IMR-90 (cell line): Measurements from ENCODE around the gene AIFM2. TPM values are rescaled to one million over a fixed set of nuclear protein-coding genes. Genes with fewer than 3 reads are reported as not detected.

Experiments used
- ATAC-seq: fragments of 200-7000 bp; cut with Tn5 transposase; 2 replicates; pipeline ENCODE4 v1.9.1; 2020; ENCODE audit warnings: low read depth, mild to moderate bottlenecking, moderate library complexity
- BruUV-seq: library from RNA; stranded (reverse); fragments of 400-500 nt; replicated peaks from 2 replicates; lab custom pipeline; 2021; lab: Mats Ljungman, UMichigan
- CTCF ChIA-PET: fragments of 300-600 bp; formaldehyde crosslinking; extraction: SDS; loops from one replicate; lab custom pipeline; 2021; ENCODE audit warnings: antibody characterized with exemption; lab: Yijun Ruan, JAX
- POLR2A ChIA-PET: fragments of 300-600 bp; sonication (Branson Sonifier 250); formaldehyde crosslinking; loops from one replicate; lab custom pipeline; 2022; ENCODE audit warnings: antibody characterized with exemption; ENCODE audit not compliant: unreplicated experiment; lab: Charles Lee
- DNase-seq: peaks from one replicate; pipeline ENCODE4 v3.0.0; 2013
- H2AFZ ChIP-seq: replicated peaks from 2 replicates; pipeline ENCODE3; 2013; ENCODE audit warnings: low read length, mild to moderate bottlenecking; ENCODE audit not compliant: poor library complexity
- H2AK5ac ChIP-seq: 2 replicates; pipeline ENCODE4 v1.6.1; 2013; ENCODE audit warnings: low read depth, low read length, inconsistent platforms
- H2AK9ac ChIP-seq: replicated peaks from 2 replicates; pipeline ENCODE3; 2013; ENCODE audit warnings: mild to moderate bottlenecking, low read depth, low read length, moderate library complexity; ENCODE audit not compliant: poor library complexity
- H2BK120ac ChIP-seq: 2 replicates; pipeline ENCODE4 v1.6.1; 2013; ENCODE audit warnings: low read depth, low read length, inconsistent platforms
- H2BK15ac ChIP-seq: 3 replicates; pipeline ENCODE4 v1.6.1; 2013; ENCODE audit warnings: low read depth, low read length, inconsistent platforms
- H2BK20ac ChIP-seq: 2 replicates; pipeline ENCODE4 v1.6.1; 2013; ENCODE audit warnings: low read depth, mild to moderate bottlenecking, inconsistent platforms, low read length, moderate library complexity
- H2BK5ac ChIP-seq: 2 replicates; pipeline ENCODE4 v1.6.1; 2013; ENCODE audit warnings: mild to moderate bottlenecking, low read depth, low read length, inconsistent platforms; ENCODE audit not compliant: poor library complexity, severe bottlenecking
- H3K14ac ChIP-seq: replicated peaks from 2 replicates; pipeline ENCODE4 v1.6.1; 2013; ENCODE audit warnings: low read depth, low read length, inconsistent platforms
- H3K18ac ChIP-seq: 2 replicates; pipeline ENCODE4 v1.6.1; 2013; ENCODE audit warnings: low read depth, low read length, control low read depth
- H3K23ac ChIP-seq: 2 replicates; pipeline ENCODE4 v1.6.1; 2013; ENCODE audit warnings: low read depth, low read length, inconsistent platforms
- H3K27ac ChIP-seq: 2 replicates; pipeline ENCODE4 v1.5.1; 2013; ENCODE audit warnings: mild to moderate bottlenecking, control low read depth, low read length; ENCODE audit not compliant: insufficient read depth
- H3K27me3 ChIP-seq: 2 replicates; pipeline ENCODE4 v1.6.1; 2013; ENCODE audit warnings: low read length; ENCODE audit not compliant: control insufficient read depth, insufficient read depth
- H3K36me3 ChIP-seq: 2 replicates; pipeline ENCODE4 v1.6.1; 2013; ENCODE audit warnings: low read length, mixed read lengths; ENCODE audit not compliant: control insufficient read depth, insufficient read depth
- H3K4ac ChIP-seq: 2 replicates; pipeline ENCODE4 v1.6.1; 2013; ENCODE audit warnings: low read depth, low read length, inconsistent platforms
- H3K4me1 ChIP-seq: 2 replicates; pipeline ENCODE4 v1.6.1; 2013; ENCODE audit warnings: low read length, mixed read lengths; ENCODE audit not compliant: control insufficient read depth, insufficient read depth
- H3K4me2 ChIP-seq: 2 replicates; pipeline ENCODE4 v1.6.1; 2013; ENCODE audit warnings: low read depth, mild to moderate bottlenecking, control low read depth, low read length, moderate library complexity
- H3K4me3 ChIP-seq: 2 replicates; pipeline ENCODE4 v1.5.1; 2013; ENCODE audit warnings: low read depth, mild to moderate bottlenecking, control low read depth, low read length, moderate library complexity; ENCODE audit not compliant: insufficient read depth
- H3K56ac ChIP-seq: 2 replicates; pipeline ENCODE4 v1.6.1; 2013; ENCODE audit warnings: low read length, inconsistent platforms; ENCODE audit not compliant: insufficient read depth; ENCODE audit errors: extremely low read depth
- H3K79me1 ChIP-seq, 2 experiments: 2 replicates each; pipeline ENCODE4 v1.6.1; 2013; ENCODE audit warnings: low read length in 2 of 2, inconsistent platforms in 1 of 2, low read depth in 1 of 2
- H3K9ac ChIP-seq: 2 replicates; pipeline ENCODE4 v1.6.1; 2013; ENCODE audit warnings: low read depth, low read length, control low read depth
- H3K9me1 ChIP-seq: 2 replicates; pipeline ENCODE4 v1.6.1; 2013; ENCODE audit warnings: low read length, inconsistent platforms; ENCODE audit not compliant: insufficient read depth
- H3K9me3 ChIP-seq: 2 replicates; pipeline ENCODE4 v1.6.1; 2013; ENCODE audit warnings: low read length; ENCODE audit not compliant: control insufficient read depth, insufficient read depth
- H4K20me1 ChIP-seq: 2 replicates; pipeline ENCODE4 v1.6.1; 2013; ENCODE audit warnings: low read length, inconsistent platforms; ENCODE audit not compliant: insufficient read depth
- H4K5ac ChIP-seq: 2 replicates; pipeline ENCODE4 v1.6.1; 2013; ENCODE audit warnings: mild to moderate bottlenecking, low read depth, low read length, control low read depth
- H4K8ac ChIP-seq, 2 experiments: 2 replicates each; pipeline ENCODE4 v1.6.1; 2013; ENCODE audit warnings: low read depth in 2 of 2, low read length in 2 of 2, control low read depth in 1 of 2, inconsistent platforms in 1 of 2
- H4K91ac ChIP-seq: 2 replicates; pipeline ENCODE4 v1.6.1; 2013; ENCODE audit warnings: low read depth, low read length, inconsistent platforms; ENCODE audit not compliant: insufficient read depth
- BHLHE40 ChIP-seq: fragments of 150-350 bp; IDR thresholded peaks from 2 replicates; pipeline ENCODE4 v1.6.1; 2016; ENCODE audit warnings: mild to moderate bottlenecking, low read depth, low read length
- CEBPB ChIP-seq: IDR thresholded peaks from 2 replicates; pipeline ENCODE4 v1.6.1; 2012; ENCODE audit warnings: low read depth, low read length, improper control_type of control experiment
- CHD1 ChIP-seq: IDR thresholded peaks from 2 replicates; pipeline ENCODE4 v1.6.1; 2012; ENCODE audit warnings: low read depth, low read length, improper control_type of control experiment
- FOS ChIP-seq: fragments of 150-350 bp; IDR thresholded peaks from 2 replicates; pipeline ENCODE4 v1.6.1; 2016; ENCODE audit warnings: low read depth, low read length
- MAFK ChIP-seq: IDR thresholded peaks from 2 replicates; pipeline ENCODE4 v1.6.1; 2012; ENCODE audit warnings: low read depth, low read length, improper control_type of control experiment
- MAZ ChIP-seq: IDR thresholded peaks from 2 replicates; pipeline ENCODE4 v1.6.1; 2012; ENCODE audit warnings: low read depth, mild to moderate bottlenecking, low read length, improper control_type of control experiment, moderate library complexity, borderline replicate concordance
- MXI1 ChIP-seq: IDR thresholded peaks from 2 replicates; pipeline ENCODE4 v1.6.1; 2012; ENCODE audit warnings: low read depth, mild to moderate bottlenecking, low read length, moderate library complexity, borderline replicate concordance
- NFE2L2 ChIP-seq: fragments of 150-350 bp; IDR thresholded peaks from 2 replicates; pipeline ENCODE4 v1.6.1; 2016; ENCODE audit warnings: low read depth, mild to moderate bottlenecking, low read length
- POLR2A ChIP-seq: IDR thresholded peaks from 2 replicates; pipeline ENCODE4 v1.6.1; 2012; ENCODE audit warnings: mild to moderate bottlenecking, low read depth, low read length
- RAD21 ChIP-seq: IDR thresholded peaks from 2 replicates; pipeline ENCODE4 v1.6.1; 2012; ENCODE audit warnings: low read length, improper control_type of control experiment
- RCOR1 ChIP-seq: IDR thresholded peaks from 2 replicates; pipeline ENCODE4 v1.6.1; 2012; ENCODE audit warnings: mild to moderate bottlenecking, low read length, improper control_type of control experiment; ENCODE audit not compliant: insufficient replicate concordance
- RFX5 ChIP-seq: IDR thresholded peaks from 2 replicates; pipeline ENCODE4 v1.8.0; 2012; ENCODE audit warnings: low read depth, mild to moderate bottlenecking, low read length, moderate library complexity
- SMC3 ChIP-seq: fragments of 150-350 bp; IDR thresholded peaks from 2 replicates; pipeline ENCODE4 v1.6.1; 2016; ENCODE audit warnings: low read depth, mild to moderate bottlenecking, antibody characterized with exemption, low read length, moderate library complexity
- WGBS, 2 experiments: methylation state at CpG; one replicate each; pipeline versions ENCODE4 v1.1.5 to v1.1.7; 2013; ENCODE audit warnings: missing lambda C conversion rate in 2 of 2; ENCODE audit not compliant: insufficient read length in 1 of 2; ENCODE audit errors: extremely low coverage in 2 of 2; 5-methylcytosine and 5-hydroxymethylcytosine counted together
- dilution Hi-C: fragments of 300-500 bp; cut with HindIII; formaldehyde crosslinking; loops from one replicate; pipeline ENCODE4 v1.14.3; 2018; ENCODE audit warnings: low sequenced_read_pairs; ENCODE audit not compliant: unreplicated experiment
- in situ Hi-C: fragments of 300-500 bp; cut with MboI; formaldehyde crosslinking; loops from 3 replicates; pipeline ENCODE4 v1.14.3; 2019; ENCODE audit warnings: low sequenced_read_pairs, inconsistent platforms, mixed read lengths
- intact Hi-C: fragments of 100-400 bp; cut with micrococcal nuclease; formaldehyde crosslinking; loops from 2 replicates; pipeline ENCODE4 v1.10.0; 2022
- polyA plus RNA-seq, 3 experiments: library from polyadenylated mRNA; depleted of rRNA; stranded (reverse); fragments of >200 nt; gene quantifications; 2 replicates each; pipeline ENCODE4 v1.2.3, GENCODE V29; 2012; ENCODE audit warnings: low replicate concordance in 1 of 3
- total RNA-seq: library from RNA; depleted of rRNA; stranded (reverse); fragments of >200 nt; gene quantifications from 2 replicates; pipeline ENCODE4 v1.2.3, GENCODE V29; 2012
- TF ChIP-seq, protein P1 (sequence below): fragments of 150-350 bp; IDR thresholded peaks from 2 replicates; pipeline ENCODE4 v1.6.1; 2017; ENCODE audit warnings: mild to moderate bottlenecking, antibody characterized with exemption, low read length, low read depth
- TF ChIP-seq, protein P2 (sequence below): fragments of 150-350 bp; IDR thresholded peaks from 2 replicates; pipeline ENCODE4 v1.6.1; 2016; ENCODE audit warnings: low read depth, mild to moderate bottlenecking, low read length, moderate library complexity, borderline replicate concordance
- TF ChIP-seq, protein P3 (sequence below): conservative IDR thresholded peaks from 2 replicates; pipeline ENCODE4 v1.5.1; 2012; ENCODE audit warnings: mild to moderate bottlenecking, low read depth, low read length, improper control_type of control experiment

The AIFM2 gene
- total and polyA plus RNA-seq, 2 of the 4 experiments (the other 2 are of a cell fraction): 2.0 to 4.6 TPM

DNA sequence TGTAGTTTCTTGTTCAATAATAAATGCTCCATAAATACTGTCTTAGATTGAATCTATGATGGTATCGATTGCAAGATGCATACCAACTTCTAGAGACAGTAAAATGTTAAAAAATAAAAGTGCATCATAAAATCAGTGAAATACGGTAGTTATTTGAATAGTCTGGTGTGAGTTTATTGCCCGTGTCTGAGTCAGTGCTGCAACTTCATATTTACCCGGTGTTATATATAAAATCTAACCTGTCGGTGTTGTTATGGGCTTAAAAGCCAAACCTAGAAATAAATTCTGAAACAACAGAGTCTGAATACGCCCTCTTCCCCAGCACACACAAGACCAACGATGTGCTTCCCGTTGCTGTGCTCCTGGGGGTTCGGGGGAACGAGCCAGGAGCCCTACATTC, 63.7 kb downstream of the AIFM2 start:
- BruUV-seq: no TSS peak
- Histone ChIP-seq H3K4ac (no peak overlapping the region), H3K23ac (no peak overlapping the region), H4K5ac (no peak overlapping the region), H2AFZ (no peak overlapping the region), H2BK15ac (no peak overlapping the region), H2AK5ac (no peak overlapping the region), H4K20me1 (0 out of 2 replicates have a peak, but pooled peaks cover 4% of the 10 kb centered on the region), H3K27me3 (no peaks in the 10 kb centered on the region), H3K27ac (no peak overlapping the region), H3K36me3 (no peaks in the 10 kb centered on the region), H2AK9ac (no peak overlapping the region), H3K79me1 (peaks cover 3 to 4% of the 10 kb centered on the region in 2 experiments; a peak in 2 of 4 replicates), H3K9me1 (0 out of 2 replicates have a peak, but pooled peaks cover 3% of the 10 kb centered on the region), H4K8ac (no peak overlapping the region), H2BK120ac (no peak overlapping the region), H3K56ac (no peak overlapping the region), H3K9ac (no peak overlapping the region), H2BK20ac (no peak overlapping the region), H3K4me1 (no peaks in the 10 kb centered on the region), H3K14ac (no peak overlapping the region), H4K91ac (no peak overlapping the region), H3K18ac (no peak overlapping the region), H3K4me2 (no peak overlapping the region), H2BK5ac (no peak overlapping the region), H3K4me3 (no peak overlapping the region), H3K9me3 (no peaks in the 10 kb centered on the region)
- 73% methylated on average over 5 of the region's 10 CpGs; no CpG with 5 or more reads in 1 of the 2 experiments for WGBS, 2 experiments
- POLR2A ChIA-PET: no interaction called here
- ATAC-seq (no peak), DNase-seq (no peak)
- CTCF ChIA-PET: no interaction called here
- dilution Hi-C loops: no loop called here
- in situ Hi-C loops: no loop called here
- TF ChIP-seq BHLHE40 (no peak), RCOR1 (no peak), MAZ (no peak), SMC3 (no peak), MXI1 (no peak), MAFK (no peak), FOS (no peak), POLR2A (no peak), NFE2L2 (no peak), CEBPB (no peak), RAD21 (no peak), CHD1 (no peak), RFX5 (no peak)
- TF ChIP-seq, protein P1, sequence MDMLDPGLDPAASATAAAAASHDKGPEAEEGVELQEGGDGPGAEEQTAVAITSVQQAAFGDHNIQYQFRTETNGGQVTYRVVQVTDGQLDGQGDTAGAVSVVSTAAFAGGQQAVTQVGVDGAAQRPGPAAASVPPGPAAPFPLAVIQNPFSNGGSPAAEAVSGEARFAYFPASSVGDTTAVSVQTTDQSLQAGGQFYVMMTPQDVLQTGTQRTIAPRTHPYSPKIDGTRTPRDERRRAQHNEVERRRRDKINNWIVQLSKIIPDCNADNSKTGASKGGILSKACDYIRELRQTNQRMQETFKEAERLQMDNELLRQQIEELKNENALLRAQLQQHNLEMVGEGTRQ: no peak
- TF ChIP-seq, protein P2, sequence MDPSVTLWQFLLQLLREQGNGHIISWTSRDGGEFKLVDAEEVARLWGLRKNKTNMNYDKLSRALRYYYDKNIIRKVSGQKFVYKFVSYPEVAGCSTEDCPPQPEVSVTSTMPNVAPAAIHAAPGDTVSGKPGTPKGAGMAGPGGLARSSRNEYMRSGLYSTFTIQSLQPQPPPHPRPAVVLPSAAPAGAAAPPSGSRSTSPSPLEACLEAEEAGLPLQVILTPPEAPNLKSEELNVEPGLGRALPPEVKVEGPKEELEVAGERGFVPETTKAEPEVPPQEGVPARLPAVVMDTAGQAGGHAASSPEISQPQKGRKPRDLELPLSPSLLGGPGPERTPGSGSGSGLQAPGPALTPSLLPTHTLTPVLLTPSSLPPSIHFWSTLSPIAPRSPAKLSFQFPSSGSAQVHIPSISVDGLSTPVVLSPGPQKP: no peak
- TF ChIP-seq, protein P3, sequence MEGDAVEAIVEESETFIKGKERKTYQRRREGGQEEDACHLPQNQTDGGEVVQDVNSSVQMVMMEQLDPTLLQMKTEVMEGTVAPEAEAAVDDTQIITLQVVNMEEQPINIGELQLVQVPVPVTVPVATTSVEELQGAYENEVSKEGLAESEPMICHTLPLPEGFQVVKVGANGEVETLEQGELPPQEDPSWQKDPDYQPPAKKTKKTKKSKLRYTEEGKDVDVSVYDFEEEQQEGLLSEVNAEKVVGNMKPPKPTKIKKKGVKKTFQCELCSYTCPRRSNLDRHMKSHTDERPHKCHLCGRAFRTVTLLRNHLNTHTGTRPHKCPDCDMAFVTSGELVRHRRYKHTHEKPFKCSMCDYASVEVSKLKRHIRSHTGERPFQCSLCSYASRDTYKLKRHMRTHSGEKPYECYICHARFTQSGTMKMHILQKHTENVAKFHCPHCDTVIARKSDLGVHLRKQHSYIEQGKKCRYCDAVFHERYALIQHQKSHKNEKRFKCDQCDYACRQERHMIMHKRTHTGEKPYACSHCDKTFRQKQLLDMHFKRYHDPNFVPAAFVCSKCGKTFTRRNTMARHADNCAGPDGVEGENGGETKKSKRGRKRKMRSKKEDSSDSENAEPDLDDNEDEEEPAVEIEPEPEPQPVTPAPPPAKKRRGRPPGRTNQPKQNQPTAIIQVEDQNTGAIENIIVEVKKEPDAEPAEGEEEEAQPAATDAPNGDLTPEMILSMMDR: no peak
- intact Hi-C loops: no loop called here
